Duodenal mucosa (tissue), 2 donors: ENCODE data around the gene SNX2.

Experiments used
- H3K27ac ChIP-seq: one replicate; pipeline ENCODE4 v1.7.0; 2013; ENCODE audit warnings: low read depth, low read length
- H3K27me3 ChIP-seq, 2 donors: one replicate each; pipeline ENCODE4 v1.7.0; 2013; ENCODE audit warnings: low read length in 2 of 2, control low read depth in 1 of 2; ENCODE audit not compliant: insufficient read depth in 2 of 2, control insufficient read depth in 1 of 2
- H3K36me3 ChIP-seq, 2 donors: one replicate each; pipeline ENCODE4 v1.7.0; 2013; ENCODE audit warnings: low read length in 2 of 2, control low read depth in 1 of 2; ENCODE audit not compliant: insufficient read depth in 2 of 2, control insufficient read depth in 1 of 2
- H3K4me1 ChIP-seq, 2 donors: one replicate each; pipeline ENCODE4 v1.7.0; 2013; ENCODE audit warnings: low read length in 2 of 2, control low read depth in 1 of 2; ENCODE audit not compliant: insufficient read depth in 2 of 2, control insufficient read depth in 1 of 2
- H3K4me3 ChIP-seq, 2 donors: one replicate each; pipeline ENCODE4 v1.7.0; 2013; ENCODE audit warnings: low read length in 2 of 2, low read depth in 1 of 2
- H3K9ac ChIP-seq, 2 donors: one replicate each; pipeline ENCODE4 v1.7.0; 2013; ENCODE audit warnings: low read length in 2 of 2, low read depth in 1 of 2
- H3K9me3 ChIP-seq, 2 donors: one replicate each; pipeline ENCODE4 v1.7.0; 2013; ENCODE audit warnings: low read length in 2 of 2, control low read depth in 1 of 2; ENCODE audit not compliant: control insufficient read depth in 1 of 2

SNX2 gene, protein sequence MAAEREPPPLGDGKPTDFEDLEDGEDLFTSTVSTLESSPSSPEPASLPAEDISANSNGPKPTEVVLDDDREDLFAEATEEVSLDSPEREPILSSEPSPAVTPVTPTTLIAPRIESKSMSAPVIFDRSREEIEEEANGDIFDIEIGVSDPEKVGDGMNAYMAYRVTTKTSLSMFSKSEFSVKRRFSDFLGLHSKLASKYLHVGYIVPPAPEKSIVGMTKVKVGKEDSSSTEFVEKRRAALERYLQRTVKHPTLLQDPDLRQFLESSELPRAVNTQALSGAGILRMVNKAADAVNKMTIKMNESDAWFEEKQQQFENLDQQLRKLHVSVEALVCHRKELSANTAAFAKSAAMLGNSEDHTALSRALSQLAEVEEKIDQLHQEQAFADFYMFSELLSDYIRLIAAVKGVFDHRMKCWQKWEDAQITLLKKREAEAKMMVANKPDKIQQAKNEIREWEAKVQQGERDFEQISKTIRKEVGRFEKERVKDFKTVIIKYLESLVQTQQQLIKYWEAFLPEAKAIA

GRCh38 chr5:122774861-122775549 is at the start of gene SNX2:
TSS of gene SNX2 (plus strand) at chr5:122775080. CDS start at chr5:122775104, 24 bp downstream.
- Histone ChIP-seq H3K27me3 (no peaks in the 10 kb centered on the region), H3K9ac (peak within 1 kb of the TSS; percentile 93 to 95), H3K9me3 (no peaks in the 10 kb centered on the region), H3K4me3 (peak within 1 kb of the TSS; percentile 91 to 95), H3K4me1 (peaks cover 0 to 14% of the 10 kb centered on the region in 2 donors), H3K36me3 (no peaks in the 10 kb centered on the region), H3K27ac (peak within 1 kb of the TSS; percentile 83)

GRCh38 chr5:122727112-122727541 is 47.8 kb upstream of the SNX2 start:
- Histone ChIP-seq H3K27ac (no peak overlapping the region), H3K9ac (no peak overlapping the region), H3K4me3 (no peak overlapping the region), H3K27me3 (peaks cover 0 to 3% of the 10 kb centered on the region in 2 donors), H3K4me1 (no peaks in the 10 kb centered on the region), H3K9me3 (no peaks in the 10 kb centered on the region), H3K36me3 (no peaks in the 10 kb centered on the region)

DNA sequence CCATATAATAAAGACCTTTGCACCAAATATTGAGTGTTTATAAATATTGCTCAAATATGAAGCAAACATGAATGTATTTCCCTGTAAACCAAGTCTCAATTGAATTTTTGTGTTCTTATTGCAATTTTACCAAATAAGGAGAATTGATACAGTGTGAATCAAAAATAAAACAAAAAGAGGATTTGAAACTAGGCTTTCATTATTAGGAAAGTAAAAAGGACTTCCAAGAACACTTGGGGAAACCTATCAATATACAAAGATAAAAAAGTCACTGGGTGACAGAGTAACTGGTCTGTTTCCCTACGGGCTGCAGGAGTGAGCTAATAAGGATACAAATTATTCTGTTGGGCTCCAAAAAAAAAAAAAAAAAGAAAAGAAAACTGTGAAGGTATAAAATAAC is 44.8 kb upstream of the SNX2 start:
- Histone ChIP-seq H3K27me3 (peaks cover 0 to 3% of the 10 kb centered on the region in 2 donors), H3K4me1 (no peaks in the 10 kb centered on the region), H3K9me3 (no peaks in the 10 kb centered on the region), H3K36me3 (no peaks in the 10 kb centered on the region), H3K9ac (no peak overlapping the region), H3K4me3 (no peak overlapping the region), H3K27ac (no peak overlapping the region)

DNA sequence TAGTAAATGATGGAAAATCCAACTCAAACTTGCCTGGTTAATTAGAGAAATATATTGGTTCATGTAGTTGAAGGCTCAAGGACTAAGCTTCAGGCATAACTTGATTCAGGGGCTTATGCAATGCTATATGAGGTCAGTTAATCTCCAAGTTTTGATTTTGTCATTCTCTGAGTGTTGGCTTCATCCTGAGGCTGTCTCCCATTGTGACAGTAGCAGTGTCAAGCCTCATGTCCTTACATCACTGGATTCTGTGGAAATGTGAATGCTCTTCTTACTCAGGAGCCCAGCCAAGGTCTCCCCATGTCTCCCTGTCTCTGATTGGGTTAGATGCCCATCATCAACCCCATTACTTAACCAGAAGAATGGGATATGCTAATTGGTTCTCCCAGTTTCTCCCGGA is 44.4 kb upstream of the SNX2 start:
- Histone ChIP-seq H3K9ac (no peak overlapping the region), H3K36me3 (no peaks in the 10 kb centered on the region), H3K4me3 (no peak overlapping the region), H3K4me1 (no peaks in the 10 kb centered on the region), H3K27ac (no peak overlapping the region), H3K9me3 (no peaks in the 10 kb centered on the region), H3K27me3 (peaks cover 0 to 3% of the 10 kb centered on the region in 2 donors)

DNA sequence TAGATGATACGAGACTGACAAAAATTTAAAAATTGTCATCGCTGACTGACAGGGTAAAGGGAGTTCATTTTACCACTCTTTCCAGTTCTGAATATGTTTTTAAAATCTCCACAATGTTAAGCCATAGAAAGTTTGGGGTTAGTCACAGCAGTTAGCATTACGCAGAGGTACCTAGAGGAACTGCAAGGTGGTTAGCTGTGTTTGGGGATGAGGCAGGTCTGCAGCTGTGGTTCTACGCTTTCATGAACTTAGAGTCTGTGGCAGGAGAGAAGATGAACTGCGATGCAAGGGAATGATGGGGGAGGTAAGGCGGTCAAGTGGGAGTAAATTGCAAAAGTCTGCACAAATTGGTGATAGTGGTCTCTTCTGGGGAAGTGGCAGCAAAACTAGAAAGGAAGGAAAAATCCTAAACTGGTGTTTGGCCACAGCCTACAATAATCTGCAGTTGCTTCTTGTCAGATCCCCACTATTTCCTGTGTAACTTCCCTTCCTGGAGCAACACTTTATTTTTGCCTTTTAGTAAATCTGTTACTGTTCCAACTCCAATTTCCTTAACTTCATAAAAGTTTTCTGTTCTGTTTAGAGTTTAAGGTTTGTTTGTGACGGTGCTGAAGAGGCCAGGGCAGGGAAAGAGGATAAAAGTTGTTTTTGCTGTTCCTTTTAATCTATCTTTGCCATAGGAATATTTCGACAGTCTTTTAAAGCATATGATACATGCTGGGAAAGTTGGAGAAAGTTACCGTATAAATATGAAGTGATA is 38.6 kb upstream of the SNX2 start:
- Histone ChIP-seq H3K9ac (no peak overlapping the region), H3K36me3 (no peaks in the 10 kb centered on the region), H3K27me3 (no peaks in the 10 kb centered on the region), H3K9me3 (no peaks in the 10 kb centered on the region), H3K4me3 (no peak overlapping the region), H3K4me1 (no peaks in the 10 kb centered on the region), H3K27ac (no peak overlapping the region)

GRCh38 chr5:122738088-122738487 is 36.8 kb upstream of the SNX2 start:
- H3K4me1 ChIP-seq, result no peaks in the 10 kb centered on the region
- H3K27ac ChIP-seq, result no peak overlapping the region
- H3K27me3 ChIP-seq, result no peaks in the 10 kb centered on the region
- no peak overlapping the region for H3K9ac ChIP-seq
- no peaks in the 10 kb centered on the region for H3K36me3 ChIP-seq
- no peak overlapping the region for H3K4me3 ChIP-seq
- no peaks in the 10 kb centered on the region for H3K9me3 ChIP-seq

- Histone ChIP-seq H3K36me3 (no peaks in the 10 kb centered on the region), H3K4me1 (no peaks in the 10 kb centered on the region), H3K9me3 (no peaks in the 10 kb centered on the region), H3K27ac (no peak overlapping the region), H3K27me3 (no peaks in the 10 kb centered on the region), H3K9ac (no peak overlapping the region), H3K4me3 (no peak overlapping the region)
Measured at GRCh38 chr5:122741681-122742080, 33.2 kb upstream of the SNX2 start.

DNA sequence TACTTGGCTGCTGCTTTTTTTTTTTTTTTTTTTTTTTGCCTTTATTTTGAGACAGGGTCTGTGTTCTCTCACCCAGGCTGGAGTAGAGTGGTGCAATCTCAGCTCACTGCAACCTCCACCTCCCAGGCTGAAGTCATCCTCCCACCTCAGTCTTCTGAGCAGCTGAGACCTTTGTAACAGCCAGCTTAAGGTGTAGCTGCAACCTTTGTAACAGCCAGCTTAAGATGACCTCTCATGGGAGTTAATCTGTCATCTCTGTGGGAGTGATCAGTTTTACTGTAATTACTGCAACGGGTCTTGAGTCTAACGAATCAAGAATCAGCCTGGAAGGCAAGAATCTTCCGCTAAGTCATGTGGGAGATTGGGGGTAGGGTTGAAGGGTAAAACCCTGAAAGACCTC is 31.6 kb upstream of the SNX2 start:
- Histone ChIP-seq H3K27ac (no peak overlapping the region), H3K4me3 (no peak overlapping the region), H3K9me3 (no peaks in the 10 kb centered on the region), H3K27me3 (no peaks in the 10 kb centered on the region), H3K36me3 (no peaks in the 10 kb centered on the region), H3K9ac (no peak overlapping the region), H3K4me1 (no peaks in the 10 kb centered on the region)

DNA sequence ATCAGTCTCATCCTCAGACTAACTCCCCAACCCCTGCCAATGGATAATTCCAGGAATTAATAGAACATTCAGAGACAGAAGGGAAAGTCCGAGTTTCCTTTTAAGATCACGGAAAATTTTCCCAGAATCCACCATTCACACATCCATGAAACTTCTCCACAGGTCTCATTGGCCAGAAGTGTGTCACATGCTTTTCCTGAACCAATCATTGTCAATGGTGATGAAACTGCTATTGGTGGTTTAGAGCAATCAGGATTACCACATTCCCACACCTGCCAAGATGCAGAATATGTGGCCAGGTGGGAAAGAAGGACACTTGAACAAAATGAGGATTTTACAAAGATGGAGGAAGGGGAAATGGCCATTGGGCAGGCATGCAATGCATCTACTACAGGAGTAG is 29.3 kb upstream of the SNX2 start:
- Histone ChIP-seq H3K9ac (no peak overlapping the region), H3K27me3 (no peaks in the 10 kb centered on the region), H3K9me3 (no peaks in the 10 kb centered on the region), H3K27ac (no peak overlapping the region), H3K36me3 (no peaks in the 10 kb centered on the region), H3K4me1 (no peaks in the 10 kb centered on the region), H3K4me3 (no peak overlapping the region)

DNA sequence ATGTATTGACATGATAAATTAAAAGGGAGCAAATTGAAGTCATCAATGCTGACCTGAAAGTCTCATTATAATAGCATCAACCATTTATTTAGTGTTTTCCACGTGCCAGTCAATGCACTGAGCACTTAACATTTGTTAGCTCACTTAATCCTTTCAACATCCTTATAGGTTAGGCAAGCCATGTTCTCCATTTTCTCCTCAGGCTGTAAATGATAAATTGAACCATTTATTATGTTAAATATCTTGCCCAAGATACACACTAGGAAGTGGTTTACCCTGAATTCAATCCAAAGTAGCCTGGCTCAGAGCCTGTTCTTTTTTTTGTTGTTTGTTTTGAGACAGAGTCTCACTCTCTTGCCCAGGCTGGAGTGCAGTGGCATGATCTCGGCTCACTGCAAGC is 25.0 kb upstream of the SNX2 start:
- no peaks in the 10 kb centered on the region for H3K4me1 ChIP-seq
- no peaks in the 10 kb centered on the region for H3K9me3 ChIP-seq
- no peak overlapping the region for H3K27ac ChIP-seq
- H3K36me3 ChIP-seq, result no peaks in the 10 kb centered on the region
- no peak overlapping the region for H3K4me3 ChIP-seq
- H3K9ac ChIP-seq, result no peak overlapping the region
- H3K27me3 ChIP-seq, result no peaks in the 10 kb centered on the region
